HFF-Myc (cell line): ENCODE results near the gene ABCG4.
"Not testable (repeated sequence)": the region's sequence is repeated elsewhere in the genome, so short reads cannot be mapped to it uniquely, and the experiment has no call there.

Experiments used
- DNase-seq: peaks from one replicate; pipeline ENCODE4 v3.0.0-alpha.2; 2011; ENCODE audit warnings: low read depth; ENCODE audit errors: extremely low read depth
- H3K4me3 ChIP-seq: replicated peaks from 2 replicates; pipeline ENCODE4 v1.5.1; 2011; ENCODE audit warnings: low read depth, mild to moderate bottlenecking, control low read depth, low read length
- CTCF ChIP-seq: IDR thresholded peaks from 2 replicates; pipeline ENCODE4 v1.5.1; 2012; ENCODE audit warnings: mild to moderate bottlenecking, low read depth, low read length, control low read depth; ENCODE audit errors: missing control alignments

The ABCG4 gene

GRCh38 chr11:119181677-119182412, 33.0 kb downstream of the ABCG4 start:
- TF ChIP-seq CTCF, result no peak
- DNase-seq, result no peak

GRCh38 chr11:119184399-119184798, 35.5 kb downstream of the ABCG4 start:
- H3K4me3 ChIP-seq, result not testable (repeated sequence)

More at GRCh38 chr11:119181677-119182412, 33.0 kb downstream of the ABCG4 start:
- no peak overlapping the region for H3K4me3 ChIP-seq

GRCh38 chr11:119185981-119186634, 37.3 kb downstream of the ABCG4 start:
- no peak for DNase-seq
- H3K4me3 ChIP-seq, result no peak overlapping the region
- no peak for TF ChIP-seq CTCF

More at GRCh38 chr11:119184399-119184798, 35.5 kb downstream of the ABCG4 start:
- DNase-seq, result not testable (repeated sequence)

- DNase-seq, result no peak
- no peak overlapping the region for H3K4me3 ChIP-seq
- no peak for TF ChIP-seq CTCF
Measured at GRCh38 chr11:119187123-119187892, 38.5 kb downstream of the ABCG4 start.

GRCh38 chr11:119188067-119188466, 39.2 kb downstream of the ABCG4 start:
- TF ChIP-seq CTCF, result no peak
- no peak for DNase-seq
- H3K4me3 ChIP-seq, result no peak overlapping the region

- DNase-seq, result no peak
- no peak overlapping the region for H3K4me3 ChIP-seq
- no peak for TF ChIP-seq CTCF
Measured at GRCh38 chr11:119188887-119189286, 40.0 kb downstream of the ABCG4 start.

- DNase-seq, result no peak
- TF ChIP-seq CTCF, result no peak
- no peak overlapping the region for H3K4me3 ChIP-seq
Measured at GRCh38 chr11:119189393-119189792, 40.5 kb downstream of the ABCG4 start.
